ENCODE results near the gene STAC2.
A peak's percentile ranks its signal among the peaks of the same experiment; 100 is the strongest.
"Not testable (repeated sequence)": the region's sequence is repeated elsewhere in the genome, so short reads cannot be mapped to it uniquely, and the experiment has no call there.

STAC2 gene

GRCh38 chr17:39252788-39253460 lies 27.2 kb upstream of the STAC2 start:
- no peak for DNase-seq
- no peak overlapping the region for H3K27ac ChIP-seq
- no peaks in the 10 kb centered on the region for H3K27me3 ChIP-seq (replicated peaks)
- in situ Hi-C loops (cut with HindIII; ENCODE audit: low pct_ligation_motif_present, low sequenced_read_pairs) = no loop called here
- H3K4me3 ChIP-seq (ENCODE audit: low read depth, low read length) = no peak overlapping the region
- TF ChIP-seq CTCF (IDR thresholded peaks at IDR 0.05; ENCODE audit: low read depth, low read length, missing control alignments) = no peak
- H3K36me3 ChIP-seq (replicated peaks) = no peaks in the 10 kb centered on the region

GRCh38 chr17:39251997-39252396 lies 26.3 kb upstream of the STAC2 start:
- no peak for DNase-seq
- Histone ChIP-seq H3K27ac (no peak overlapping the region), H3K36me3 (replicated peaks) (no peaks in the 10 kb centered on the region), H3K27me3 (replicated peaks) (no peaks in the 10 kb centered on the region), H3K4me3 (ENCODE audit: low read depth, low read length) (no peak overlapping the region)
- in situ Hi-C loops (cut with HindIII; ENCODE audit: low pct_ligation_motif_present, low sequenced_read_pairs) = no loop called here
- no peak for TF ChIP-seq CTCF (IDR thresholded peaks at IDR 0.05; ENCODE audit: low read depth, low read length, missing control alignments)

DNA sequence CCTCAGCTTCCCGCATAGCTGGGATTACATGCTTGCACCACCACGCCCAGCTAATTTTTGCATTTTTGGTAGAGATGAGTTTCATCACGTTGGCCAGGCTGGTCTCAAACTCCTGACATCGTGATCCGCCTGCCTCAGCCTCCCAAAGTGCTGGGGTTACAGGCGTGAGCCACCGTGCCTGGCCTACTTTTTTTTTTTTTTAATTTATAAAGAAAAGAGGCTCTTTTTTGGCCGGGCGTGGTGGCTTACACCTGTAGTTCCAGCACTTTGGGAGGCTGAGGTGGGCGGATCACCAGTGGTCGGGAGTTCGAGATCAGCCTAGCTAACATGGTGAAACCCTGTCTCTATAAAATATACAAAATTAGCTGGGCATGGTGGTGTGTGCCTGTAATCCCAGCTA lies 24.3 kb upstream of the STAC2 start:
- DNase-seq; H3K4me3 ChIP-seq (ENCODE audit: low read depth, low read length); H3K27ac ChIP-seq; in situ Hi-C loops (cut with HindIII; ENCODE audit: low pct_ligation_motif_present, low sequenced_read_pairs); H3K27me3 ChIP-seq (replicated peaks); H3K36me3 ChIP-seq (replicated peaks): not testable (repeated sequence)

GRCh38 chr17:39246274-39246673 lies 20.5 kb upstream of the STAC2 start:
- peak; percentile 40 for TF ChIP-seq CTCF (IDR thresholded peaks at IDR 0.05; ENCODE audit: low read depth, low read length, missing control alignments)
- in situ Hi-C loops (cut with HindIII; ENCODE audit: low pct_ligation_motif_present, low sequenced_read_pairs) = no loop called here
- DNase-seq = no peak

DNA sequence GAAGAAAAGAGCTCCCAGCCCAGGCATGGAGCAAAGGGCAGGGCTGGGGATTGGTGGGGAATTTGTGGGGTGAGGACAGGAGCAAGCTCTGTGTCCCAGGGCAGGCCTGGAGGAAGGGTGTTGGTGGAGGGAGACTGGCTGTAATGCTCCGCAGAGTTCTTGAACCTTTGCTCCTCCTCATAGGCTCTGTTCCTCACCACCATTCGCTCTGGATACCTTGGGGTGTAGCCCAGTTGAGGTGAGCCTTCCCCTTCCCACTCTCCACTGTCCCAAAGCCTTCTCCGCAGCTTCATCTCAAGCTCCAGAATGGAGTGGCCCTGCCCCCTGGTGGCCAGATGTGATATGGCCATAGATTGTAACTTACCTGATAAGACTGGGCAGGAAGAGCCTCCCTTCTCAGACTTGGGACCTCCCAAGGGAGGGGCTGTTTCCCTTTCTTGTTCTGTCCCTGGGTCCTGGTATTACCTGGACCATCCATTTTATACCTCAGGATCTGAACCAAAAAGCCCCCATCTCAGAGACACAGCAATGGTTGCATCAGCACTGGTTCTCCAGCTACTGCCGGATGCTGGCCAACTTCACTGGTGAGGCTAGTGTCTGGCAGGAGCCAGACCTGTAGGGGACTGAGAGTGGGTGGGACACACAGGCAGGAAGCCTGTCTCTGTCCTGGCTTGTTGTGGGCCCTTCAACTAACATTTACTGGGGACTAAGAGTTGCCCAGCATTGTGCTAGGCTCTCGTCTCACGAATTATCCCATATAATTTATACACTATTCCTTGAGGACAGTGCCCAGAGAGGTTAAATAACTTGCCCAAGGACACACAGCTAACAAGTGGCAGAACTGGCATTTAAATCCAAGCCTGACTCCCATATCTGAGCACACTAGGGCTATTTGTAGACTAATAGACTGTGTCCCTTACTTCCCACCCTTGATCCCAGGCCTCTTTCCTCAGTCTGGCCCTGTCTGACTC lies 19.1 kb upstream of the STAC2 start:
- in situ Hi-C loops (cut with HindIII; ENCODE audit: low pct_ligation_motif_present, low sequenced_read_pairs) = no loop called here
- H3K36me3 ChIP-seq (replicated peaks) = no peaks in the 10 kb centered on the region
- no peak overlapping the region for H3K4me3 ChIP-seq (ENCODE audit: low read depth, low read length)
- no peaks in the 10 kb centered on the region for H3K27me3 ChIP-seq (replicated peaks)
- DNase-seq = peak; percentile 76
- H3K27ac ChIP-seq = no peak overlapping the region
- peak; percentile 95 for TF ChIP-seq CTCF (IDR thresholded peaks at IDR 0.05; ENCODE audit: low read depth, low read length, missing control alignments)

More at GRCh38 chr17:39246274-39246673, 20.5 kb upstream of the STAC2 start:
- Histone ChIP-seq H3K27ac (no peak overlapping the region), H3K27me3 (replicated peaks) (no peaks in the 10 kb centered on the region), H3K36me3 (replicated peaks) (no peaks in the 10 kb centered on the region), H3K4me3 (ENCODE audit: low read depth, low read length) (no peak overlapping the region)

DNA sequence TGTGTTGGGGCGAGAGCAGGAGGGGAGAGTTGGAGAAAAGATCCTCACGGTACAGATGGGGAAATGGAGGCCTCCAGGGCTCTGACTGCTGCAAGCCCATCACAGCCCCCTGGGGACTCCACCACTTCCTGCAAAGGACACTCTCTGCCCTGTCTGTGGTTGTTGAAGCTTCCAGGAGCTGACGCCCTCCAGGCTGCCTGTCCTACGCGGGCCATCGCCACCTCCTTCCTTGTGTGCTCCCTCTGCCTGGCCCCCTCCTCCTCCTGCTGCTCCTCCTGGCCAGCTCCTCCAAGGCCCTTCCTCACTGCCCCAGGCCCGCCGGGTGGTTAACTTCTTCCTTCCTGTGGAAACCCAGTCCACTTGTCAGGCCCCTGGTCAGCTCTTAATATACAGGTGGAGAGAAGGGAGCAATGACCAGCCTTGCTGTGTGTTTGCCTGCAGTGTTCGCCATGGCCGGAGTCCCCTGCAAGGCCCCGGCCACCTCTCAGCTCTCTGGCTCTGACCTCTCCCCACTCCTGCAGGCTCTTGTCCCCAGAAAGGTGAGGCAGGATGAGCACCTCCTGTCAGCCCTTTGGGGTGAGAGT lies 18.4 kb upstream of the STAC2 start:
- in situ Hi-C loops (cut with HindIII; ENCODE audit: low pct_ligation_motif_present, low sequenced_read_pairs) = no loop called here
- no peak overlapping the region for H3K27ac ChIP-seq
- H3K27me3 ChIP-seq (replicated peaks) = no peaks in the 10 kb centered on the region
- H3K36me3 ChIP-seq (replicated peaks) = no peaks in the 10 kb centered on the region
- no peak overlapping the region for H3K4me3 ChIP-seq (ENCODE audit: low read depth, low read length)
- TF ChIP-seq CTCF (IDR thresholded peaks at IDR 0.05; ENCODE audit: low read depth, low read length, missing control alignments) = no peak
- DNase-seq = no peak

Measured in brain microvascular endothelial cell (primary cell).